ENCODE data around the gene SKP2.

DNA sequence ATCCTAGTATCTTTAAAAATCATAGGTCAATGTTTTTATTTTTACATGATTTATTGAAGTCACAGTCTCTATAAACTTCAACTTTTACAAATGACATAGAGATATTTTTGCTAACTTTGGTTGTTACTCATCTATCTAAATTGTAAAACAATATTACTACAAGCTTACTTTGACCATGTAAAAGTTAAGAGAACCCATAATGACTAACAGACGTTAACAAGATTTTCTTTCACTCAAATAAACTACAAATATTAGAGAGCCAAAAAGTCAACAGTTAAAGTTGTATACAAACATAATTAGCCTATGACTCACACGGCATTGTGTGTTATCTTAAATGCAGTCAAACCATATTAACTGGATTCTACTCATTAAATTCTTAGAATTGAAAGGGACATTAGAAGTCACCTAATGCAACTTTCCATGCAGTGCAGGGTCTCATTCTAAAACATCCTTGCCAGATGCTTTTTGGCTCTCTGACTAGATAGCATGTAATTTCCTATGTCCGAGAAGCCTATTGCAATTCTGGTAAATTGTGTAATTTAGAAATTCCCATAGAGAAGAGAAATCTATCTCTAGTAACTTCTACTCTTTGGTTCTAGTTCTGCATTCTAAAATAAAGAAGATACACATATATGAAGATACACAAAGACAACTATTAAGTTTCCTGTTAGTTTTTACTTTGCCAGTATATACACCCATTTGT is 43.0 kb upstream of the SKP2 start:
- TF ChIP-seq POLR2A (IDR thresholded peaks at IDR 0.05; ENCODE audit: low read length): no peak
- TF ChIP-seq NFE2L2 (conservative IDR thresholded peaks at IDR 0.05; ENCODE audit: low read length): no peak
- no peak for TF ChIP-seq CBX2 (IDR thresholded peaks at IDR 0.05; ENCODE audit: borderline replicate concordance, low read depth)
- no peak for TF ChIP-seq SMC3 (IDR thresholded peaks at IDR 0.05)
- TF ChIP-seq, protein P1, sequence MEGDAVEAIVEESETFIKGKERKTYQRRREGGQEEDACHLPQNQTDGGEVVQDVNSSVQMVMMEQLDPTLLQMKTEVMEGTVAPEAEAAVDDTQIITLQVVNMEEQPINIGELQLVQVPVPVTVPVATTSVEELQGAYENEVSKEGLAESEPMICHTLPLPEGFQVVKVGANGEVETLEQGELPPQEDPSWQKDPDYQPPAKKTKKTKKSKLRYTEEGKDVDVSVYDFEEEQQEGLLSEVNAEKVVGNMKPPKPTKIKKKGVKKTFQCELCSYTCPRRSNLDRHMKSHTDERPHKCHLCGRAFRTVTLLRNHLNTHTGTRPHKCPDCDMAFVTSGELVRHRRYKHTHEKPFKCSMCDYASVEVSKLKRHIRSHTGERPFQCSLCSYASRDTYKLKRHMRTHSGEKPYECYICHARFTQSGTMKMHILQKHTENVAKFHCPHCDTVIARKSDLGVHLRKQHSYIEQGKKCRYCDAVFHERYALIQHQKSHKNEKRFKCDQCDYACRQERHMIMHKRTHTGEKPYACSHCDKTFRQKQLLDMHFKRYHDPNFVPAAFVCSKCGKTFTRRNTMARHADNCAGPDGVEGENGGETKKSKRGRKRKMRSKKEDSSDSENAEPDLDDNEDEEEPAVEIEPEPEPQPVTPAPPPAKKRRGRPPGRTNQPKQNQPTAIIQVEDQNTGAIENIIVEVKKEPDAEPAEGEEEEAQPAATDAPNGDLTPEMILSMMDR (IDR thresholded peaks at IDR 0.05): no peak
- TF ChIP-seq, protein P2, sequence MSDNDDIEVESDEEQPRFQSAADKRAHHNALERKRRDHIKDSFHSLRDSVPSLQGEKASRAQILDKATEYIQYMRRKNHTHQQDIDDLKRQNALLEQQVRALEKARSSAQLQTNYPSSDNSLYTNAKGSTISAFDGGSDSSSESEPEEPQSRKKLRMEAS (IDR thresholded peaks at IDR 0.05): no peak
- TF ChIP-seq, protein P3, sequence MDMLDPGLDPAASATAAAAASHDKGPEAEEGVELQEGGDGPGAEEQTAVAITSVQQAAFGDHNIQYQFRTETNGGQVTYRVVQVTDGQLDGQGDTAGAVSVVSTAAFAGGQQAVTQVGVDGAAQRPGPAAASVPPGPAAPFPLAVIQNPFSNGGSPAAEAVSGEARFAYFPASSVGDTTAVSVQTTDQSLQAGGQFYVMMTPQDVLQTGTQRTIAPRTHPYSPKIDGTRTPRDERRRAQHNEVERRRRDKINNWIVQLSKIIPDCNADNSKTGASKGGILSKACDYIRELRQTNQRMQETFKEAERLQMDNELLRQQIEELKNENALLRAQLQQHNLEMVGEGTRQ (IDR thresholded peaks at IDR 0.05): no peak
- TF ChIP-seq EP300 (IDR thresholded peaks at IDR 0.05): no peak
- TF ChIP-seq, protein P4, sequence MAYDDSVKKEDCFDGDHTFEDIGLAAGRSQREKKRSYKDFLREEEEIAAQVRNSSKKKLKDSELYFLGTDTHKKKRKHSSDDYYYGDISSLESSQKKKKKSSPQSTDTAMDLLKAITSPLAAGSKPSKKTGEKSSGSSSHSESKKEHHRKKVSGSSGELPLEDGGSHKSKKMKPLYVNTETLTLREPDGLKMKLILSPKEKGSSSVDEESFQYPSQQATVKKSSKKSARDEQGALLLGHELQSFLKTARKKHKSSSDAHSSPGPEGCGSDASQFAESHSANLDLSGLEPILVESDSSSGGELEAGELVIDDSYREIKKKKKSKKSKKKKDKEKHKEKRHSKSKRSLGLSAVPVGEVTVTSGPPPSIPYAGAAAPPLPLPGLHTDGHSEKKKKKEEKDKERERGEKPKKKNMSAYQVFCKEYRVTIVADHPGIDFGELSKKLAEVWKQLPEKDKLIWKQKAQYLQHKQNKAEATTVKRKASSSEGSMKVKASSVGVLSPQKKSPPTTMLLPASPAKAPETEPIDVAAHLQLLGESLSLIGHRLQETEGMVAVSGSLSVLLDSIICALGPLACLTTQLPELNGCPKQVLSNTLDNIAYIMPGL (CRISPR knock-in tag; IDR thresholded peaks at IDR 0.05; ENCODE audit: borderline replicate concordance): no peak

Data from A549 (cell line).